Activated CD8-positive, alpha-beta memory T cell treated with anti-CD3 and anti-CD28 coated beads, Interleukin-2, amount 10 ng/mL, durations not matched to agents 7 days and 5 days (primary cell): ENCODE measurements around the gene EFHD2. TPM values are rescaled to one million over a fixed set of nuclear protein-coding genes. Genes with fewer than 3 reads are reported as not detected.

Experiments
- ATAC-seq: fragments of 150-1000 bp; cut with Tn5 transposase; one replicate; pipeline ENCODE4 v1.10.0; 2021; ENCODE audit warnings: moderate library complexity
- CTCF ChIA-PET: fragments of 350-600 bp; sonication (Branson Sonifier 250); formaldehyde crosslinking; loops from one replicate; lab custom pipeline; 2021; ENCODE audit warnings: antibody characterized with exemption; lab: Charles Lee
- DNase-seq: peaks from one replicate; pipeline ENCODE4 v3.0.0-alpha.2; 2020
- H3K27ac Mint-ChIP-seq: one replicate; pipeline ENCODE4 v1.8.0; 2021; ENCODE audit warnings: mild to moderate bottlenecking, mixed read lengths
- H3K27me3 Mint-ChIP-seq: one replicate; pipeline ENCODE4 v1.8.0; 2021; ENCODE audit warnings: mixed read lengths
- H3K36me3 Mint-ChIP-seq: one replicate; pipeline ENCODE4 v1.8.0; 2021; ENCODE audit warnings: mild to moderate bottlenecking, mixed read lengths
- H3K4me1 Mint-ChIP-seq: one replicate; pipeline ENCODE4 v1.8.0; 2021; ENCODE audit warnings: mixed read lengths
- H3K4me3 Mint-ChIP-seq: one replicate; pipeline ENCODE4 v1.8.0; 2021; ENCODE audit warnings: mild to moderate bottlenecking, moderate library complexity, mixed read lengths
- H3K9me3 Mint-ChIP-seq: one replicate; pipeline ENCODE4 v1.8.0; 2022; ENCODE audit warnings: low read depth, mixed read lengths
- total RNA-seq, 2 experiments: library from RNA; stranded (reverse); gene quantifications; one replicate each; pipeline ENCODE4 v1.2.3, GENCODE V29; 2021

Gene EFHD2
- total RNA-seq, 2 experiments from 2014 or later, result 95.4 to 98.9 TPM

- Mint-ChIP-seq H3K36me3 (no peaks in the 10 kb centered on the region), H3K27me3 (no peaks in the 10 kb centered on the region), H3K9me3 (no peaks in the 10 kb centered on the region), H3K27ac (no peak within 1 kb of the TSS), H3K4me1 (no peaks in the 10 kb centered on the region), H3K4me3 (no peak within 1 kb of the TSS)
- DNase-seq (no peak), ATAC-seq (no peak)
- CTCF ChIA-PET, result no interaction called here
These were observed 66.1 kb downstream of the EFHD2 start, which contains the start of gene CELA2B for GRCh38 chr1:15475752-15476314. TSS of gene CELA2B (plus strand) at chr1:15476104. CDS start at chr1:15476126, 22 bp downstream.

DNA sequence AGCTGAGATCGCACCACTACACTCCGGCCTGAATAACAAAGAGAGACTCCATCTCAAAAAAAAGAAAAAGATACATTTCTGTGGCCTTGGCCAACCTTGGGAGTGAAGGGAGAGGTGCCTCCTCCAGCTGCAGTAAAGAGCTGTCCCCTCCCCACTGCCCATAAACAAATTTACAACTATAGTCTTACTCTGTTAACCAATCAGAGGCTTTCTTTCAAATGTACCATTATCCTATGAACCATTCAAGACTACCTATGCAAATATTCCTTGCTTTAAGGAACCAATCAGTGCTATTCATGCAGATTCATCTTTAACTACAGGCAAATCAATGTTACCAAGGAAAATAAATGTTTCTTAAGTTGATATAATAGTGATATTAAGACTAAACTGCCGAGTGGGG, 67.2 kb downstream of the EFHD2 start:
- no peak for DNase-seq
- CTCF ChIA-PET, result no interaction called here
- Mint-ChIP-seq H3K9me3 (no peaks in the 10 kb centered on the region), H3K4me1 (no peaks in the 10 kb centered on the region), H3K36me3 (no peaks in the 10 kb centered on the region), H3K4me3 (no peak overlapping the region), H3K27me3 (no peaks in the 10 kb centered on the region), H3K27ac (no peak overlapping the region)
- no peak for ATAC-seq

- no peak for ATAC-seq
- Mint-ChIP-seq H3K36me3 (no peaks in the 10 kb centered on the region), H3K4me3 (no peak overlapping the region), H3K27me3 (no peaks in the 10 kb centered on the region), H3K9me3 (no peaks in the 10 kb centered on the region), H3K27ac (no peak overlapping the region), H3K4me1 (no peaks in the 10 kb centered on the region)
- CTCF ChIA-PET, result no interaction called here
- no peak for DNase-seq
These were observed 68.0 kb downstream of the EFHD2 start for GRCh38 chr1:15477646-15478212.

Other genes starting within 250 kb of the EFHD2 start
- not detected for gene FHAD1, start 162.7 kb upstream of the EFHD2 start, total RNA-seq
- under 1 TPM; 0.68 to 0.93 TPM for gene CTRC, start 28.6 kb downstream of the EFHD2 start, total RNA-seq
- gene CELA2A, start 46.8 kb downstream of the EFHD2 start, total RNA-seq, result not detected
- not detected for gene CELA2B, start 66.2 kb downstream of the EFHD2 start, total RNA-seq
- 10 to 100 TPM; 17.7 to 19.0 TPM for gene CASP9, start 114.3 kb downstream of the EFHD2 start, total RNA-seq
- 10 to 100 TPM; 14.9 to 18.1 TPM for gene DNAJC16, start 117.0 kb downstream of the EFHD2 start, total RNA-seq
- gene AGMAT, start 175.2 kb downstream of the EFHD2 start, total RNA-seq, result 10 to 100 TPM in 1 of 2 experiments, 1 to 10 TPM in 1; 8.0 to 12.4 TPM
- gene DDI2, start 207.6 kb downstream of the EFHD2 start, total RNA-seq, result 10 to 100 TPM; 24.0 to 31.4 TPM